HS-27A (cell line): ENCODE measurements around the gene TBC1D14.
"Not testable (repeated sequence)": the region's sequence is repeated elsewhere in the genome, so short reads cannot be mapped to it uniquely, and the experiment has no call there.

Experiments
- DNase-seq: peaks from one replicate; pipeline ENCODE4 v3.0.0-alpha.2; 2012; ENCODE audit warnings: low read depth, missing footprints

Gene TBC1D14

GRCh38 chr4:6972911-6973310, 63.3 kb downstream of the TBC1D14 start:
- DNase-seq: no peak

- DNase-seq: peak; percentile 33
Measured at GRCh38 chr4:6974138-6974848, 64.7 kb downstream of the TBC1D14 start.

GRCh38 chr4:6977846-6978245, 68.2 kb downstream of the TBC1D14 start:
- DNase-seq: not testable (repeated sequence)

- no peak for DNase-seq
Measured at GRCh38 chr4:6983544-6984142, 74.0 kb downstream of the TBC1D14 start.

GRCh38 chr4:6984612-6985425, 75.2 kb downstream of the TBC1D14 start:
- DNase-seq: no peak

GRCh38 chr4:6986072-6986780, 76.6 kb downstream of the TBC1D14 start:
- DNase-seq: peak; percentile 22

GRCh38 chr4:6986781-6987587, 77.4 kb downstream of the TBC1D14 start:
- peak; percentile 52 for DNase-seq

GRCh38 chr4:6987588-6987961, 77.9 kb downstream of the TBC1D14 start:
- DNase-seq: no peak

- no peak for DNase-seq
Measured at GRCh38 chr4:6988016-6988715, 78.5 kb downstream of the TBC1D14 start.

- DNase-seq: no peak
Measured at GRCh38 chr4:6989331-6989923, 79.8 kb downstream of the TBC1D14 start.

- DNase-seq: no peak
Measured at GRCh38 chr4:6990661-6991060, 81.0 kb downstream of the TBC1D14 start.

- no peak for DNase-seq
Measured at GRCh38 chr4:6991249-6991648, 81.6 kb downstream of the TBC1D14 start.

GRCh38 chr4:6991771-6992557, 82.3 kb downstream of the TBC1D14 start:
- no peak for DNase-seq

GRCh38 chr4:6992728-6993677, 83.4 kb downstream of the TBC1D14 start:
- no peak for DNase-seq

- DNase-seq: no peak
Measured at GRCh38 chr4:6996481-6996880, 86.9 kb downstream of the TBC1D14 start.

- DNase-seq: no peak
Measured at GRCh38 chr4:6999172-7000086, 89.8 kb downstream of the TBC1D14 start.

- DNase-seq: no peak
Measured at GRCh38 chr4:7000421-7001176, 91.0 kb downstream of the TBC1D14 start.
